ENCODE results near the gene PPP1R9A.

DNA sequence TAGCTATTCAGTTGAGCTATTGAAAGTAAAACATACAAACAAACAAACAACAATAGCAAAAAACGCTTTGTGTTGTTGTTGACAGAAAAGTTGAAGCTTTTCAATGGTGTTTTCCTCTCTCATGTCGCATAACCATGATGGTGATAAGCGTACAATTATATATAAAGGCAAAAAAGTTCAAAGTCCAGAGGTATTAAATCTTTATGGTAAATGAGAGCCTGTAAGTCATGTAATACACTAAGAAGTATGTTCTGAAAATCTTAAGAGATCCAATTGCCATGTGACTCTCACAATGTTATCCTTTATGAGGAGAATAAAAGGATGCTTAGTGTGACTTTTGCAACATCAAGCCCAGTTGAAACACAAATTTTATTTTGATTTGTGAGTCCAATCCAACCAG lies 93.9 kb downstream of the PPP1R9A start:
- TF ChIP-seq, protein P1, sequence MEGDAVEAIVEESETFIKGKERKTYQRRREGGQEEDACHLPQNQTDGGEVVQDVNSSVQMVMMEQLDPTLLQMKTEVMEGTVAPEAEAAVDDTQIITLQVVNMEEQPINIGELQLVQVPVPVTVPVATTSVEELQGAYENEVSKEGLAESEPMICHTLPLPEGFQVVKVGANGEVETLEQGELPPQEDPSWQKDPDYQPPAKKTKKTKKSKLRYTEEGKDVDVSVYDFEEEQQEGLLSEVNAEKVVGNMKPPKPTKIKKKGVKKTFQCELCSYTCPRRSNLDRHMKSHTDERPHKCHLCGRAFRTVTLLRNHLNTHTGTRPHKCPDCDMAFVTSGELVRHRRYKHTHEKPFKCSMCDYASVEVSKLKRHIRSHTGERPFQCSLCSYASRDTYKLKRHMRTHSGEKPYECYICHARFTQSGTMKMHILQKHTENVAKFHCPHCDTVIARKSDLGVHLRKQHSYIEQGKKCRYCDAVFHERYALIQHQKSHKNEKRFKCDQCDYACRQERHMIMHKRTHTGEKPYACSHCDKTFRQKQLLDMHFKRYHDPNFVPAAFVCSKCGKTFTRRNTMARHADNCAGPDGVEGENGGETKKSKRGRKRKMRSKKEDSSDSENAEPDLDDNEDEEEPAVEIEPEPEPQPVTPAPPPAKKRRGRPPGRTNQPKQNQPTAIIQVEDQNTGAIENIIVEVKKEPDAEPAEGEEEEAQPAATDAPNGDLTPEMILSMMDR (IDR thresholded peaks at IDR 0.05 in 2 of 3, conservative IDR thresholded peaks at IDR 0.05 in 1 of 3; ENCODE audit: borderline replicate concordance in 1 of 3, insufficient read depth in 1 of 3, low read depth in 2 of 3, low read length in 2 of 3), result no peak
- TF ChIP-seq ZFX (IDR thresholded peaks at IDR 0.05) (no peak), ZBTB33 (IDR thresholded peaks at IDR 0.05; ENCODE audit: extremely low read depth, insufficient replicate concordance, low read length) (no peak), JUND (IDR thresholded peaks at IDR 0.05) (no peak), POLR2A (IDR thresholded peaks at IDR 0.05; ENCODE audit: borderline replicate concordance, extremely low read depth, insufficient read depth, insufficient read length) (no peak), ZNF274 (IDR thresholded peaks at IDR 0.05; ENCODE audit: low read depth, low read length) (no peak), POLR2AphosphoS5 (IDR thresholded peaks at IDR 0.05; ENCODE audit: low read depth, low read length) (no peak), EGR1 (IDR thresholded peaks at IDR 0.05; ENCODE audit: low read depth) (no peak), EZH2 (IDR thresholded peaks at IDR 0.05) (no peak)
- TF ChIP-seq, protein P2, sequence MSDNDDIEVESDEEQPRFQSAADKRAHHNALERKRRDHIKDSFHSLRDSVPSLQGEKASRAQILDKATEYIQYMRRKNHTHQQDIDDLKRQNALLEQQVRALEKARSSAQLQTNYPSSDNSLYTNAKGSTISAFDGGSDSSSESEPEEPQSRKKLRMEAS (IDR thresholded peaks at IDR 0.05), result no peak
